Mesenchymal stem cell (in vitro differentiated cells and primary cell): ENCODE results near the gene ZFP82.

Experiments used
- DNase-seq: peaks from one replicate; pipeline ENCODE4 v3.0.0-alpha.2; 2013
- H2AFZ ChIP-seq: one replicate; pipeline ENCODE4 v1.6.1; 2013; ENCODE audit warnings: low read depth, mild to moderate bottlenecking, control low read depth, inconsistent platforms, low read length, moderate library complexity
- H2AK5ac ChIP-seq: 2 replicates; pipeline ENCODE4 v1.6.1; 2013; ENCODE audit warnings: low read length, moderate library complexity, mild to moderate bottlenecking, inconsistent platforms; ENCODE audit not compliant: severe bottlenecking
- H2BK120ac ChIP-seq: one replicate; pipeline ENCODE4 v1.6.1; 2013; ENCODE audit warnings: low read depth, mild to moderate bottlenecking, inconsistent platforms, low read length, moderate library complexity
- H2BK12ac ChIP-seq, 2 experiments: one replicate each; pipeline ENCODE4 v1.6.1; 2013; ENCODE audit warnings: inconsistent platforms in 2 of 2, low read length in 2 of 2, mild to moderate bottlenecking in 2 of 2, moderate library complexity in 2 of 2, control low read depth in 1 of 2
- H2BK15ac ChIP-seq: one replicate; pipeline ENCODE4 v1.6.1; 2013; ENCODE audit warnings: mild to moderate bottlenecking, low read depth, inconsistent platforms; ENCODE audit not compliant: poor library complexity, severe bottlenecking
- H2BK5ac ChIP-seq: 2 replicates; pipeline ENCODE4 v1.6.1; 2013; ENCODE audit warnings: low read depth, mild to moderate bottlenecking, low read length, control low read depth, inconsistent platforms; ENCODE audit not compliant: poor library complexity, severe bottlenecking
- H3K14ac ChIP-seq, 2 experiments: one replicate each; pipeline ENCODE4 v1.6.1; 2013; ENCODE audit warnings: inconsistent platforms in 2 of 2, low read length in 2 of 2, control low read depth in 1 of 2, mild to moderate bottlenecking in 1 of 2, moderate library complexity in 1 of 2
- H3K18ac ChIP-seq, 2 experiments: one replicate each; pipeline ENCODE4 v1.6.1; 2013; ENCODE audit warnings: inconsistent platforms in 2 of 2, low read length in 2 of 2, control low read depth in 1 of 2, low read depth in 1 of 2, mild to moderate bottlenecking in 1 of 2
- H3K23ac ChIP-seq, 2 experiments: one replicate each; pipeline ENCODE4 v1.6.1; 2013; ENCODE audit warnings: inconsistent platforms in 2 of 2, low read length in 2 of 2, mild to moderate bottlenecking in 2 of 2, moderate library complexity in 2 of 2, control low read depth in 1 of 2
- H3K27ac ChIP-seq: 2 replicates; pipeline ENCODE4 v1.5.1; 2013; ENCODE audit warnings: mild to moderate bottlenecking, moderate library complexity, low read length, control low read depth, inconsistent platforms; ENCODE audit not compliant: poor library complexity, severe bottlenecking
- H3K27me3 ChIP-seq, 2 experiments: 2 replicates each; pipeline versions ENCODE4 v1.6.1 to v1.7.0; 2013; ENCODE audit warnings: low read length in 2 of 2, mild to moderate bottlenecking in 2 of 2, moderate library complexity in 2 of 2, control low read depth in 1 of 2, inconsistent platforms in 1 of 2; ENCODE audit not compliant: control insufficient read depth in 1 of 2, insufficient read depth in 1 of 2
- H3K36me3 ChIP-seq, 2 experiments: 2 replicates each; pipeline versions ENCODE4 v1.6.1 to v1.7.0; 2013; ENCODE audit warnings: low read length in 2 of 2, control low read depth in 1 of 2, inconsistent platforms in 1 of 2, low read depth in 1 of 2, mild to moderate bottlenecking in 1 of 2; ENCODE audit not compliant: insufficient read depth in 2 of 2, control insufficient read depth in 1 of 2
- H3K4ac ChIP-seq, 2 experiments: one replicate each; pipeline ENCODE4 v1.6.1; 2013; ENCODE audit warnings: inconsistent platforms in 2 of 2, low read length in 2 of 2, mild to moderate bottlenecking in 2 of 2, moderate library complexity in 2 of 2, control low read depth in 1 of 2, low read depth in 1 of 2
- H3K4me1 ChIP-seq: 2 replicates; pipeline ENCODE4 v1.6.1; 2013; ENCODE audit warnings: low read depth, low read length, control low read depth; ENCODE audit not compliant: control insufficient read depth, insufficient read depth
- H3K4me2 ChIP-seq: 2 replicates; pipeline ENCODE4 v1.6.1; 2013; ENCODE audit warnings: low read length, mild to moderate bottlenecking, inconsistent platforms; ENCODE audit not compliant: poor library complexity, severe bottlenecking
- H3K4me3 ChIP-seq, 2 experiments: 2 replicates each; pipeline versions ENCODE4 v1.5.1 to v1.7.0; 2013; ENCODE audit warnings: low read length in 2 of 2, mild to moderate bottlenecking in 2 of 2, control low read depth in 1 of 2, low read depth in 1 of 2; ENCODE audit not compliant: insufficient read depth in 1 of 2
- H3K79me1 ChIP-seq: replicated peaks from 2 replicates; pipeline ENCODE4 v1.6.1; 2013; ENCODE audit warnings: mild to moderate bottlenecking, control low read depth, low read length, inconsistent platforms; ENCODE audit not compliant: poor library complexity, severe bottlenecking
- H3K9ac ChIP-seq: 2 replicates; pipeline ENCODE4 v1.7.0; 2013; ENCODE audit warnings: mild to moderate bottlenecking, low read length, moderate library complexity
- H3K9me3 ChIP-seq: 2 replicates; pipeline ENCODE4 v1.7.0; 2013; ENCODE audit warnings: mild to moderate bottlenecking, low read length; ENCODE audit not compliant: control insufficient read depth
- H4K8ac ChIP-seq: one replicate; pipeline ENCODE4 v1.6.1; 2013; ENCODE audit warnings: inconsistent platforms, mild to moderate bottlenecking, low read length, moderate library complexity
- H4K91ac ChIP-seq: one replicate; pipeline ENCODE4 v1.6.1; 2013; ENCODE audit warnings: mild to moderate bottlenecking, low read length, inconsistent platforms
- WGBS: methylation state at CpG from one replicate; pipeline ENCODE4 v1.1.7; 2013; ENCODE audit warnings: mixed read lengths; 5-methylcytosine and 5-hydroxymethylcytosine counted together

Gene ZFP82

GRCh38 chr19:36379510-36379819, 39.0 kb downstream of the ZFP82 start:
- peaks cover 16% of the 10 kb centered on the region for H3K79me1 ChIP-seq
- H2BK15ac ChIP-seq, result no peak overlapping the region
- peak overlapping the region; percentile 82 for H4K8ac ChIP-seq
- no peak overlapping the region for H4K91ac ChIP-seq
- H2BK5ac ChIP-seq, result no peak overlapping the region
- peaks cover 16% of the 10 kb centered on the region for H3K9me3 ChIP-seq
- H3K27me3 ChIP-seq, result no peaks in the 10 kb centered on the region
- no peak overlapping the region for H3K4ac ChIP-seq
- WGBS, result 84% methylated on average over 10 of the region's 10 CpGs
- peak overlapping the region; percentile 92 for H3K9ac ChIP-seq
- no peak overlapping the region for H3K18ac ChIP-seq
- DNase-seq, result no peak
- peak overlapping the region; percentile 66 for H2BK120ac ChIP-seq
- H3K27ac ChIP-seq, result no peak overlapping the region
- H3K4me2 ChIP-seq, result peak overlapping the region; percentile 64
- no peak overlapping the region for H3K14ac ChIP-seq
- no peak overlapping the region for H3K23ac ChIP-seq
- no peaks in the 10 kb centered on the region for H3K36me3 ChIP-seq
- peak overlapping the region; percentile 80 to 89 for H3K4me3 ChIP-seq
- H2AFZ ChIP-seq, result peak overlapping the region; percentile 64
- H2AK5ac ChIP-seq, result no peak overlapping the region
- peaks cover 4% of the 10 kb centered on the region for H3K4me1 ChIP-seq
- no peak overlapping the region for H2BK12ac ChIP-seq

- H2BK12ac ChIP-seq, result peak within 1 kb of the TSS in 1 of 2 experiments; percentile 8
- peak within 1 kb of the TSS; percentile 2 to 70 for H3K18ac ChIP-seq
- H2BK5ac ChIP-seq, result no peak within 1 kb of the TSS
- peak within 1 kb of the TSS; percentile 66 for H2BK120ac ChIP-seq
- H3K4me3 ChIP-seq, result peak within 1 kb of the TSS; percentile 80 to 89
- H3K4ac ChIP-seq, result peak within 1 kb of the TSS in 1 of 2 experiments; percentile 40
- peak within 1 kb of the TSS; percentile 92 for H3K9ac ChIP-seq
- no peak within 1 kb of the TSS for H3K14ac ChIP-seq
- H3K27me3 ChIP-seq, result no peaks in the 10 kb centered on the region
- DNase-seq, result peak; percentile 94
- H4K8ac ChIP-seq, result peak within 1 kb of the TSS; percentile 82
- no peaks in the 10 kb centered on the region for H3K36me3 ChIP-seq
- peak within 1 kb of the TSS; percentile 80 for H3K27ac ChIP-seq
- H3K4me1 ChIP-seq, result peaks cover 4% of the 10 kb centered on the region
- peak within 1 kb of the TSS; percentile 64 for H2AFZ ChIP-seq
- H2BK15ac ChIP-seq, result no peak within 1 kb of the TSS
- 7% methylated on average over 68 of the region's 69 CpGs for WGBS
- H3K4me2 ChIP-seq, result peak within 1 kb of the TSS; percentile 64
- no peak within 1 kb of the TSS for H3K23ac ChIP-seq
- H3K79me1 ChIP-seq, result peaks cover 16% of the 10 kb centered on the region
- H2AK5ac ChIP-seq, result no peak within 1 kb of the TSS
- H3K9me3 ChIP-seq, result peaks cover 11% of the 10 kb centered on the region
- H4K91ac ChIP-seq, result no peak within 1 kb of the TSS
Measured at GRCh38 chr19:36378625-36379509, 39.6 kb downstream of the ZFP82 start, which contains the start of gene ZFP14. Gene ZFP14 (minus strand): TSS chr19:36379201. CDS start chr19:36367892, 11,309 bp downstream.

DNA sequence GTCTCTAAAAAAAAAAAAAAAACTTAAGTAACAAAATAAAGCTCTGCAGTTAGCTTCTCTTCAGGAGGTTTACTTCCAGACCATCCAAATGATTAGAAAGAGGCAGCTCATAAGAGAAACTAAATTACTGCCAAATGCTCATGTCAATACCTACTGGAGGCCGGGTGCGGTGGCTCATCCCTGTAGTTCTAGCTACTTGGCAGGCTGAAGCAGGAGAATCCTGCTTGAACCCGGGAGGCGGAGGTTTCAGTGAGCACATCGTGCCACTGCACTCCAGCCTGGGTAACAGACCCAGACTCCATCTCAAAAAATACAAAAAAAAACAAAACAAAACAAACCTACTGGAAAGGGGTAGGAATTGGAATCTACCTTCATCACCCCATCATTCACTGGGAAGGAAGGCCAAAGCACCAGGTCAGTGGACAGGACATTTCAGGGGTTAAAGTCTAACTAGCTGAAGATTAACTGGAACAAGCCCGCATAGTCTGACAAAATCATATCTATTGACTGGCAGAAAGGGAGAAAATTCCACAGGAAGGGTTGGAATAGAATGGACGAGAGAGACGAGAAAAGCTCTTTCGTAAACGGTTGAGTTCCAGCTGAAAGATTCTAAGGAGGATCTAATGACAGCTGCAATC, 40.8 kb downstream of the ZFP82 start:
- Histone ChIP-seq H3K9me3 (peaks cover 10% of the 10 kb centered on the region), H2BK15ac (no peak overlapping the region), H3K27me3 (no peaks in the 10 kb centered on the region), H3K4me1 (peaks cover 4% of the 10 kb centered on the region), H3K4ac (no peak overlapping the region), H3K18ac (no peak overlapping the region), H3K27ac (no peak overlapping the region), H2BK120ac (no peak overlapping the region), H3K79me1 (peaks cover 16% of the 10 kb centered on the region), H4K8ac (no peak overlapping the region), H3K9ac (peak overlapping the region; percentile 92), H3K14ac (no peak overlapping the region), H3K36me3 (no peaks in the 10 kb centered on the region), H2AK5ac (no peak overlapping the region), H4K91ac (no peak overlapping the region), H3K23ac (no peak overlapping the region), H3K4me2 (peak overlapping the region; percentile 64), H3K4me3 (peak overlapping the region in 1 of 2 experiments; percentile 89), H2BK12ac (no peak overlapping the region), H2AFZ (no peak overlapping the region), H2BK5ac (no peak overlapping the region)
- 91% methylated on average over 8 of the region's 10 CpGs for WGBS
- DNase-seq, result no peak

- H3K23ac ChIP-seq, result no peak overlapping the region
- H3K79me1 ChIP-seq, result peaks cover 26% of the 10 kb centered on the region
- no peak overlapping the region for H3K27ac ChIP-seq
- peaks cover 4 to 6% of the 10 kb centered on the region in 2 experiments for H3K36me3 ChIP-seq
- no peak overlapping the region for H2BK120ac ChIP-seq
- H3K4ac ChIP-seq, result no peak overlapping the region
- H3K4me2 ChIP-seq, result no peak overlapping the region
- H2AK5ac ChIP-seq, result no peak overlapping the region
- H3K27me3 ChIP-seq, result no peaks in the 10 kb centered on the region
- no peak overlapping the region for H4K8ac ChIP-seq
- H2BK12ac ChIP-seq, result no peak overlapping the region
- H4K91ac ChIP-seq, result no peak overlapping the region
- H3K4me3 ChIP-seq, result no peak overlapping the region
- no peak overlapping the region for H3K9ac ChIP-seq
- peaks cover 2% of the 10 kb centered on the region for H3K4me1 ChIP-seq
- no peak overlapping the region for H3K14ac ChIP-seq
- no peak overlapping the region for H2BK5ac ChIP-seq
- H2BK15ac ChIP-seq, result no peak overlapping the region
- DNase-seq, result no peak
- H3K18ac ChIP-seq, result no peak overlapping the region
- 96% methylated on average over 5 of the region's 5 CpGs for WGBS
- no peak overlapping the region for H2AFZ ChIP-seq
- peaks cover 26% of the 10 kb centered on the region for H3K9me3 ChIP-seq
Measured at GRCh38 chr19:36373638-36374156, 44.7 kb downstream of the ZFP82 start.
